ENCODE results near the gene SRBD1.

Gene SRBD1

GRCh38 chr2:45403036-45403435 is 208.0 kb downstream of the SRBD1 start:
- Histone ChIP-seq H3K4me1 (ENCODE audit: control insufficient read depth, insufficient read depth, low read length) (no peaks in the 10 kb centered on the region), H3K36me3 (ENCODE audit: control insufficient read depth, insufficient read depth, low read length) (no peaks in the 10 kb centered on the region), H3K27ac (ENCODE audit: insufficient read depth, low read depth, low read length, poor library complexity, severe bottlenecking) (no peak overlapping the region), H3K27me3 (ENCODE audit: control insufficient read depth, insufficient read depth, low read length, poor library complexity, severe bottlenecking) (no peaks in the 10 kb centered on the region), H3K9me3 (ENCODE audit: control insufficient read depth, low read length) (no peaks in the 10 kb centered on the region), H3K4me3 (ENCODE audit: insufficient read depth, low read depth, low read length) (no peak overlapping the region)

GRCh38 chr2:45401431-45401922 is 209.6 kb downstream of the SRBD1 start:
- Histone ChIP-seq H3K36me3 (ENCODE audit: control insufficient read depth, insufficient read depth, low read length) (no peaks in the 10 kb centered on the region), H3K4me3 (ENCODE audit: insufficient read depth, low read depth, low read length) (no peak overlapping the region), H3K9me3 (ENCODE audit: control insufficient read depth, low read length) (no peaks in the 10 kb centered on the region), H3K27ac (ENCODE audit: insufficient read depth, low read depth, low read length, poor library complexity, severe bottlenecking) (no peak overlapping the region), H3K4me1 (ENCODE audit: control insufficient read depth, insufficient read depth, low read length) (no peaks in the 10 kb centered on the region), H3K27me3 (ENCODE audit: control insufficient read depth, insufficient read depth, low read length, poor library complexity, severe bottlenecking) (no peaks in the 10 kb centered on the region)
- 92 to 93% methylated on average over 5 of the region's 5 CpGs for WGBS, 2 experiments

- H3K36me3 ChIP-seq (ENCODE audit: control insufficient read depth, insufficient read depth, low read length): no peaks in the 10 kb centered on the region
Measured at GRCh38 chr2:45399040-45399784, 211.9 kb downstream of the SRBD1 start.

GRCh38 chr2:45397292-45397691 is 213.8 kb downstream of the SRBD1 start:
- H3K9me3 ChIP-seq (ENCODE audit: control insufficient read depth, low read length): no peaks in the 10 kb centered on the region
- WGBS, 2 experiments: 80% methylated on average over 1 of the region's 1 CpG; no CpG with 5 or more reads in 1 of the 2 experiments
- no peaks in the 10 kb centered on the region for H3K4me1 ChIP-seq (ENCODE audit: control insufficient read depth, insufficient read depth, low read length)
- no peak overlapping the region for H3K27ac ChIP-seq (ENCODE audit: insufficient read depth, low read depth, low read length, poor library complexity, severe bottlenecking)
- H3K4me3 ChIP-seq (ENCODE audit: insufficient read depth, low read depth, low read length): no peak overlapping the region
- H3K36me3 ChIP-seq (ENCODE audit: control insufficient read depth, insufficient read depth, low read length): no peaks in the 10 kb centered on the region
- no peaks in the 10 kb centered on the region for H3K27me3 ChIP-seq (ENCODE audit: control insufficient read depth, insufficient read depth, low read length, poor library complexity, severe bottlenecking)

More at GRCh38 chr2:45399040-45399784, 211.9 kb downstream of the SRBD1 start:
- 90% methylated on average over 1 of the region's 3 CpGs; no CpG with 5 or more reads in 1 of the 2 experiments for WGBS, 2 experiments
- Histone ChIP-seq H3K27ac (ENCODE audit: insufficient read depth, low read depth, low read length, poor library complexity, severe bottlenecking) (no peak overlapping the region), H3K27me3 (ENCODE audit: control insufficient read depth, insufficient read depth, low read length, poor library complexity, severe bottlenecking) (no peaks in the 10 kb centered on the region), H3K4me3 (ENCODE audit: insufficient read depth, low read depth, low read length) (no peak overlapping the region), H3K9me3 (ENCODE audit: control insufficient read depth, low read length) (no peaks in the 10 kb centered on the region), H3K4me1 (ENCODE audit: control insufficient read depth, insufficient read depth, low read length) (no peaks in the 10 kb centered on the region)

- Histone ChIP-seq H3K9me3 (ENCODE audit: control insufficient read depth, low read length) (no peaks in the 10 kb centered on the region), H3K4me3 (ENCODE audit: insufficient read depth, low read depth, low read length) (no peak overlapping the region), H3K27ac (ENCODE audit: insufficient read depth, low read depth, low read length, poor library complexity, severe bottlenecking) (no peak overlapping the region), H3K36me3 (ENCODE audit: control insufficient read depth, insufficient read depth, low read length) (no peaks in the 10 kb centered on the region), H3K27me3 (ENCODE audit: control insufficient read depth, insufficient read depth, low read length, poor library complexity, severe bottlenecking) (no peaks in the 10 kb centered on the region), H3K4me1 (ENCODE audit: control insufficient read depth, insufficient read depth, low read length) (no peaks in the 10 kb centered on the region)
- 96 to 100% methylated on average over 1 of the region's 1 CpG for WGBS, 2 experiments
Measured at GRCh38 chr2:45396671-45397070, 214.4 kb downstream of the SRBD1 start.

GRCh38 chr2:45394842-45395241 is 216.2 kb downstream of the SRBD1 start:
- WGBS, 2 experiments: 85 to 87% methylated on average over 8 of the region's 8 CpGs
- Histone ChIP-seq H3K4me3 (ENCODE audit: insufficient read depth, low read depth, low read length) (no peak overlapping the region), H3K27ac (ENCODE audit: insufficient read depth, low read depth, low read length, poor library complexity, severe bottlenecking) (no peak overlapping the region), H3K36me3 (ENCODE audit: control insufficient read depth, insufficient read depth, low read length) (no peaks in the 10 kb centered on the region), H3K4me1 (ENCODE audit: control insufficient read depth, insufficient read depth, low read length) (peaks cover 4% of the 10 kb centered on the region), H3K27me3 (ENCODE audit: control insufficient read depth, insufficient read depth, low read length, poor library complexity, severe bottlenecking) (no peaks in the 10 kb centered on the region), H3K9me3 (ENCODE audit: control insufficient read depth, low read length) (no peaks in the 10 kb centered on the region)

- Histone ChIP-seq H3K4me3 (ENCODE audit: insufficient read depth, low read depth, low read length) (no peak overlapping the region), H3K27me3 (ENCODE audit: control insufficient read depth, insufficient read depth, low read length, poor library complexity, severe bottlenecking) (no peaks in the 10 kb centered on the region), H3K27ac (ENCODE audit: insufficient read depth, low read depth, low read length, poor library complexity, severe bottlenecking) (no peak overlapping the region), H3K36me3 (ENCODE audit: control insufficient read depth, insufficient read depth, low read length) (no peaks in the 10 kb centered on the region), H3K4me1 (ENCODE audit: control insufficient read depth, insufficient read depth, low read length) (peaks cover 4% of the 10 kb centered on the region), H3K9me3 (ENCODE audit: control insufficient read depth, low read length) (no peaks in the 10 kb centered on the region)
Measured at GRCh38 chr2:45394216-45394615, 216.9 kb downstream of the SRBD1 start.

- no peaks in the 10 kb centered on the region for H3K36me3 ChIP-seq (ENCODE audit: control insufficient read depth, insufficient read depth, low read length)
- H3K27ac ChIP-seq (ENCODE audit: insufficient read depth, low read depth, low read length, poor library complexity, severe bottlenecking): no peak overlapping the region
- peaks cover 4% of the 10 kb centered on the region for H3K4me1 ChIP-seq (ENCODE audit: control insufficient read depth, insufficient read depth, low read length)
- no peaks in the 10 kb centered on the region for H3K27me3 ChIP-seq (ENCODE audit: control insufficient read depth, insufficient read depth, low read length, poor library complexity, severe bottlenecking)
- H3K4me3 ChIP-seq (ENCODE audit: insufficient read depth, low read depth, low read length): no peak overlapping the region
- H3K9me3 ChIP-seq (ENCODE audit: control insufficient read depth, low read length): no peaks in the 10 kb centered on the region
Measured at GRCh38 chr2:45391866-45392265, 219.2 kb downstream of the SRBD1 start.

- peaks cover 4% of the 10 kb centered on the region for H3K4me1 ChIP-seq (ENCODE audit: control insufficient read depth, insufficient read depth, low read length)
- WGBS, 2 experiments: 40 to 53% methylated on average over 3 of the region's 3 CpGs
- H3K9me3 ChIP-seq (ENCODE audit: control insufficient read depth, low read length): no peaks in the 10 kb centered on the region
- peak overlapping the region; percentile 2 for H3K27ac ChIP-seq (ENCODE audit: insufficient read depth, low read depth, low read length, poor library complexity, severe bottlenecking)
- no peaks in the 10 kb centered on the region for H3K36me3 ChIP-seq (ENCODE audit: control insufficient read depth, insufficient read depth, low read length)
- no peaks in the 10 kb centered on the region for H3K27me3 ChIP-seq (ENCODE audit: control insufficient read depth, insufficient read depth, low read length, poor library complexity, severe bottlenecking)
- no peak overlapping the region for H3K4me3 ChIP-seq (ENCODE audit: insufficient read depth, low read depth, low read length)
Measured at GRCh38 chr2:45390861-45391260, 220.2 kb downstream of the SRBD1 start.

GRCh38 chr2:45390441-45390840 is 220.6 kb downstream of the SRBD1 start:
- Histone ChIP-seq H3K36me3 (ENCODE audit: control insufficient read depth, insufficient read depth, low read length) (no peaks in the 10 kb centered on the region), H3K4me3 (ENCODE audit: insufficient read depth, low read depth, low read length) (no peak overlapping the region), H3K4me1 (ENCODE audit: control insufficient read depth, insufficient read depth, low read length) (peaks cover 4% of the 10 kb centered on the region), H3K9me3 (ENCODE audit: control insufficient read depth, low read length) (no peaks in the 10 kb centered on the region), H3K27ac (ENCODE audit: insufficient read depth, low read depth, low read length, poor library complexity, severe bottlenecking) (peak overlapping the region; percentile 2), H3K27me3 (ENCODE audit: control insufficient read depth, insufficient read depth, low read length, poor library complexity, severe bottlenecking) (no peaks in the 10 kb centered on the region)
- WGBS, 2 experiments: 24 to 32% methylated on average over 2 of the region's 2 CpGs
